HK-2 (cell line): ENCODE measurements around the gene BBX.
"Not testable (repeated sequence)": the region's sequence is repeated elsewhere in the genome, so short reads cannot be mapped to it uniquely, and the experiment has no call there.

Experiments
- DNase-seq: peaks from one replicate; pipeline ENCODE4 v3.0.0-alpha.2; 2018; ENCODE audit not compliant: unreplicated experiment

The BBX gene

GRCh38 chr3:107798381-107798780 lies 275.6 kb downstream of the BBX start:
- DNase-seq, result no peak

- DNase-seq, result no peak
These were observed 277.9 kb downstream of the BBX start for GRCh38 chr3:107800710-107801109.

- DNase-seq, result no peak
These were observed 280.4 kb downstream of the BBX start for GRCh38 chr3:107803170-107803569.

DNA sequence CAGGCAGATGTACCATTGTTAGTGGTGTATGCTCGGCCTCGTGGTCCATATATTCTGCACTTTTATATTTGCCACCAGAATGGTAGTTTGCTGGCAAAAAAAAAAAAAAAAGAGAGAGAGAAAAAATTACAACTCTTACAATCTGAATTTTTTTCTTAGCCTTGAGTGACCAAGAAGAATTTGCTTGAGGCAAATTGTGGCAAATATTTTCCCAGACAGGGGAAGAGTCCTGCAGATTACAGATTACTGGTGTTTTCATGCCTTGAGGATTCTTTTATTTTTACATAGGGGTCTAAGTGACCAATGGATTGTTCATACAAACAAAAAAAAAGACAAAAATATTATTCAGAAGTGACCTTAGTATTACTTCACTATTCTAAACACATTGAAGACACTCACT lies 283.3 kb downstream of the BBX start:
- no peak for DNase-seq

GRCh38 chr3:107806536-107806935 lies 283.8 kb downstream of the BBX start:
- no peak for DNase-seq

DNA sequence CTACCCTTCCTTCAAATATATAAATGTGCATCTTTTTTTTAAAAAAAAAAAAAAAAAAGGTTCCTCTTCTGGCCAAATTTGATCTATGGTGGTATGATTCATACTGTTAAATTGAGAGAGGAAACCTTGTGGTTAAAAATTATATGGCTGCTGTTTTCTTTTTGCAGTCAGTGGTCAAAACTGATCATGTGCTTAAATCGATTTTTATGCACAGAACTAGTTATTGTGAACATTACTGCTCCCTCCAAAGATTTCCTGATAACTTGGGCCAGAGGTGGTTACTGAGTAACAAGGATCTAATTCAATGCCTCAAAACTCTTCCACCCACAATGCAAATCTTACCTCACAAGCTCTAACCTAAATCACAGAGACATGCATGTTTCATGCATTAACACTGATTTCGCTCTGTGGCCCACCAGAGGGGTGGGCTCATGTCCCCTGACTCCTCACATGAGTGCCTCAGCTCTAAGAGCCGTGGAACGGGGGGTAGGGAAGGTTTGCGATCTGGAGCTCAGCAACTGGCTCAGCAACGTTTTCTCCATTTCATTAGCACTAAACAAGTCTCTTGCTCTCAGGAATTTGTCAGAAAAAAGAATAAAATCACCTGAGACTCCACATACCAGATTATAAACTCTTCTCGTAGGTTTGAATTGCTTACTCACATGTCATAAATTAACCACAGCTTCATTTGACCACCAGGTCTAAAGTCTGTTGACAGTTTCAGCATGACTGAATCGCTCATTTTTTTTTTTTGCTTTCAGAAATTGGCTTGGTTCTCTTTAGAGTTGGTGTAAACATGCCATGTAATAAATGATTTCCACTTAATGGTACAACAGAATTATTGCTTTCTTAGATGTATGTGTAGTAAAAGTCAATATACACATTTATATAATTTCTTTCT lies 287.7 kb downstream of the BBX start:
- DNase-seq, result no peak

DNA sequence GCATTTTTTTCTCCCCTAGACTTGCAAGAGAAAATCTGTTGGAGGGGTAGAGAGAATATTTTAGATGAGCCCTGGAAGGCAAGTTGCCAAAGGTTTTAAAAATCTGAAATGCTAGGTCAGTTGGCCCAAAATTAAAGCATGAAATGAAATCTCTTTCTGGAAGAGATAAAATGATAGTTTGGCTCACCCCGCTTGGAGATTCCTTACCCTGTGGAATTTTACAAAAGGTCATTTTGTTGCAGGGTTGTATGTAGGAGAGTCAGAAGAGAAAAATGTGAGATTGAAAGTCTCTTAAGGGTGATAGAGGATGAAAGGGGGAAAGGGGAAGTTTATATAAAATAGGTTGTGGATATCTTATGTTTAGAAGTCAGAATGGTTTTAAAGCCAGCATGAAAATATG lies 290.3 kb downstream of the BBX start:
- no peak for DNase-seq

- peak; percentile 60 for DNase-seq
These were observed 293.3 kb downstream of the BBX start for GRCh38 chr3:107816107-107816506.

DNA sequence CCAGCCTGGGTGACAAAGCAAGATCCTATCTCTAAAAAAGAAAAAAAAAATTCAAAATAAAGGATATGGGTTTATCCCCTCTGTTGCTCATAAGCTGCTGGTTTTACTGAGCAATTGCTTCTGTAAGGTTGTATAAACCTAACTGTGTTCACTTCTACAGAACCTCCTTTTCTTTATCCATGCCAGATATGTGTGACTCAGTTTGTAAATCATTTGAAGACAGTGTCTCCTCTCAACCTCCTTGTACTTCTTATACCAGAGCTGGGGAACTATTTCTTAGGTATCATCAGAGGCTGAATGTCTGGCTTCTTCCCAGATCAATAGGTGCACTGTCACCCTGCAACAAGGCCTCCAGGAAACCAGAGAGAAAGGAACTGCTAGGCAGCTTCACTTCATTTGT lies 294.3 kb downstream of the BBX start:
- no peak for DNase-seq

DNA sequence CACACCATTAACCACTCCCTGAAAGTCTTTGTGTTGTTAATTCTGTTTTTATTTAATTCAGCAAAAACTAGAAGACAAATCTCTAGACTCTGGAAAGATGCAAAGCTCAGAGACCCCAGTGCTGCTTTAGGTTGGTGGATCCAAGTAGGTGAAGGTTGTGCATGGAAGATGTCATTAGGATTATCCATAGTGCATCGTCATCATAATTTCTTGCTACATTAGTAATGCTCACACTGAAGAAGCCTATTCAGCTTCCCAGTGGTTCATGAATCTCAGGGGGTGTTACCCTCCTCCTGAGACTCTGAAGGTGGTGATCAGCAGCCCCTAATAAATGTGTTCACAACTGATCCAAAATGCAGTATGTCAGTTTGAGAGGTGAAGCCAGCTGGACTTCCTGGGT lies 295.3 kb downstream of the BBX start:
- no peak for DNase-seq

DNA sequence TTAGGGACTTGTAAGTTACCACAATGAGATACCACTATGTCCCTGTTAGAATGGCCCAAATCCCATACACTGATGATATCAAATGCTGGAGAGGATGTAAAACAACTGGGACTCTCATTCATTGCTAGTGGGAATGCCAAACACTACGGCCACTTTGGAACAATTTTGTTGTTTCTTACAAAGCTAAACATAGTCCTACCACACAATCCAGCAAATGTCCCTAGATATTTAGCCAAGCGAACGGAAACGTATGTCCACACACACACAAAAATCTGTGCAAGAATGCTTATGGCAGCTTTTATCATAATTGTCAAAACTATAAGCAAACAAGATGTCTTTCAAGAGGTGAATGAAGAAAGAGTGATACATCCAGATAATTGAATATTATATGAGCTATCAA lies 296.9 kb downstream of the BBX start:
- DNase-seq, result no peak

- no peak for DNase-seq
These were observed 299.5 kb downstream of the BBX start for GRCh38 chr3:107822308-107822707.

GRCh38 chr3:107824822-107825371 lies 302.1 kb downstream of the BBX start:
- DNase-seq, result no peak

DNA sequence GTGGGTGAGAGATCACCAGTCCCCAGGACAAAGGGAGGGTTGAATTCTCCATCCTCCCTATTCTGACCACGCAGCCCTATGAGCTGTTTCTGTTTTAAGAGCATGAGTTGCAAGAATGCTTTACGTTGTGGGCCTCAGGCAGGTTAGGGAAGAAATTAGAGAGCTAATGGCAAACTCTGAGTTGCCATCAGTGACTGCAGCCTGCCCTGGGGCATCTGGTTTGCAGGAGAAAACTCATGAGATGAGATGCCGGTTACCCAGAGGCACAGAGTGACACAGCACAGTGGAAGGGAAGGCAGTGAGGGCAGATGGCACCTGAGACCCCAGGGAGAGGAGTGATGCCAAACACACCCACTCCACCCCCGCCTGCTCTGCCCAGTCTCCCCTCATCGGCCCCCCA lies 302.8 kb downstream of the BBX start:
- DNase-seq, result no peak

DNA sequence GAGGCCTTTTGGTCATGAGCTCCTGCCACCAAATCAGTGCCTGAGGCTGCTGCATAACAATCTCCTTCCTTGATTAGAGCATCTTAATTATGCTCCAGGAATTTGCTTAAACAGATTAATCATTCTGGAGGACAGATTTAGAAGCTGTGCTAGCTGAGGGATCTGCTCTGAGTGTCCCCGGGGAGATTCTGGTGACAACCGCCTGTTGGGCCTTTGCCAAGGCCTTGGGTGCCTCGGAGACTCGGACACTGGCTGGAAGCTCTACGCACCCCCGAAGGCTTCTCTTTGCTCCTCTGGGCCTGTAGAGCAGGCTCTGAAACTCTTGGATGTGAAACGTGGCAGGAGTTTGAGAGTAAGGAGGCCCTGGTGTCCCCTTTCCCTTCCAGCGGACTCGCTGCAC lies 304.0 kb downstream of the BBX start:
- no peak for DNase-seq

DNA sequence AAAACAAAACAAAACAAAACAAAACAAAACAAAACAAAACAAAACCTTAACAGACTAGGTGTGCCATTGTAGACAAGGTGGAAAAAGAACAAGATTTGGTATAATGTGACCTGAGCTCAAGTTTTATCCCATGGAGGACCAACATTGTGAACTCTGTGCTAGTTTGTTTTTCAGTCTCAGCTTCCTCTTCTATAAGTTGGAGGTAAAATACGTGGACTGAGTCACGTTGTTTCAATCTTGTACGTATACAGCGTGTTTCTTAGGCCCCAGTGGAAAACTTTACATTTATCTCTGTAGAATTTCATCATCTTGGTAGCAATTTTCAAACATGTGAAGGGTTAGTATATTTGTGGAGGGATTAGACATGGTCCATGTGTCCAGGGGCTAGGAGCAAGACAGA lies 306.4 kb downstream of the BBX start:
- no peak for DNase-seq

DNA sequence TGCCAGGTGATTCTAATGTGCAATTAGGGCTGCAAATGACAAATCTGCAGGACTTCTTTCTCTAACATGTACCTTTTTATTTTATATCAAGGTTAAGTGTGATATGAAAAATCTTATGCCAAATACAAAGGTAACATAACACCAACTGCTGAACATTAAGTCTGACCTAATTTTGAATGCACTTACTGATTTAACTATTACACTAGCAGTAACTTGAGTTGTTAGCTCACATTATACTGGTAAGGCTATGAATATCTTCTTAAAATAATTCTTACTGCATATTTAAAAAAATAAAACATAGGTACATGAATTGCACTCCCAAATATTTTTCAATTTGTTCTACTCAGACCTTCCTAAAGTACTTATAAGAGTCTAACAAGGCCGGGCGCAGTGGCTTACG lies 308.8 kb downstream of the BBX start:
- no peak for DNase-seq

- DNase-seq, result no peak
These were observed 310.3 kb downstream of the BBX start for GRCh38 chr3:107833043-107833442.

- DNase-seq, result no peak
These were observed 311.1 kb downstream of the BBX start for GRCh38 chr3:107833722-107834416.

- not testable (repeated sequence) for DNase-seq
These were observed 312.2 kb downstream of the BBX start for GRCh38 chr3:107835001-107835400.

GRCh38 chr3:107837895-107838612 lies 315.3 kb downstream of the BBX start:
- no peak for DNase-seq

DNA sequence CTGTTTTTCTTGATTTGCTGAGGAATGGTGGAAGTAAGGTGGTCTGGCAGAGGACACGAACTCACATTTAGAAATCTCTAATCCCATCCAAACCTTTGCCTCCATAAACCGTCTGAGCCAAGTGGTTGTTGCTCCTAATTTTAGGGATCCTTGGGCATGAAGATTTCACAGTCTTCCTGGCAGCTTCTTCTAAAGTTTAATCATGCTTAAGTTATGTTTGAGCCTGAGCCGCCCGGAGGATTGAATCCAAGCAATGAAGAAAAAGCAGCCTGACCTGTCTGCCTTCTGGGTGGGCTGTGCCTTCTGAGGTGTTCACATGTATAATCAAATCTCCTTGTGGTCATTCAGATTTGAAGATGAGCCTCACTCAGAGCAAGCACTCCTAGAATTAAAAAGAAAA lies 319.1 kb downstream of the BBX start:
- no peak for DNase-seq
